Mesodermal cell (in vitro differentiated cells): ENCODE measurements around the gene CLDN14.

Experiments
- H3K27ac ChIP-seq: 2 replicates; pipeline ENCODE4 v1.7.0; 2013; ENCODE audit warnings: mild to moderate bottlenecking, low read depth, low read length, moderate library complexity; ENCODE audit not compliant: severe bottlenecking
- H3K36me3 ChIP-seq: 2 replicates; pipeline ENCODE4 v1.7.1; 2013; ENCODE audit warnings: mild to moderate bottlenecking, low read length, moderate library complexity; ENCODE audit not compliant: control insufficient read depth, insufficient read depth
- H3K4me1 ChIP-seq: one replicate; pipeline ENCODE4 v1.7.1; 2013; ENCODE audit warnings: mild to moderate bottlenecking, low read length; ENCODE audit not compliant: insufficient read depth, control insufficient read depth, poor library complexity, severe bottlenecking
- H3K4me3 ChIP-seq: 2 replicates; pipeline ENCODE4 v1.7.0; 2013; ENCODE audit warnings: low read length, control low read depth, mild to moderate bottlenecking; ENCODE audit not compliant: insufficient read depth, poor library complexity, severe bottlenecking; ENCODE audit errors: extremely low read depth
- H3K9me3 ChIP-seq: 2 replicates; pipeline ENCODE4 v1.7.1; 2013; ENCODE audit warnings: mild to moderate bottlenecking, low read length, moderate library complexity; ENCODE audit not compliant: control insufficient read depth
- WGBS, 2 experiments: methylation state at CpG; one replicate each; pipeline ENCODE4 v1.1.5; 2013; ENCODE audit warnings: missing lambda C conversion rate in 2 of 2; ENCODE audit not compliant: insufficient coverage in 2 of 2; 5-methylcytosine and 5-hydroxymethylcytosine counted together

The CLDN14 gene

GRCh38 chr21:36422279-36423098 lies 57.4 kb downstream of the CLDN14 start:
- H3K4me1 ChIP-seq, result peaks cover 23% of the 10 kb centered on the region
- no peak overlapping the region for H3K4me3 ChIP-seq
- 57 to 59% methylated on average over 22 to 25 of the region's 28 CpGs for WGBS, 2 experiments
- H3K27ac ChIP-seq, result peak overlapping the region; percentile 45
- H3K9me3 ChIP-seq, result no peaks in the 10 kb centered on the region
- H3K36me3 ChIP-seq, result peaks cover 3% of the 10 kb centered on the region

GRCh38 chr21:36420571-36421339 lies 59.2 kb downstream of the CLDN14 start:
- Histone ChIP-seq H3K4me3 (no peak overlapping the region), H3K36me3 (peaks cover 13% of the 10 kb centered on the region), H3K4me1 (peaks cover 20% of the 10 kb centered on the region), H3K9me3 (no peaks in the 10 kb centered on the region), H3K27ac (no peak overlapping the region)
- 97 to 99% methylated on average over 15 to 18 of the region's 18 CpGs for WGBS, 2 experiments

- WGBS, 2 experiments, result 22 to 30% methylated on average over 1 of the region's 8 CpGs
- Histone ChIP-seq H3K27ac (no peak overlapping the region), H3K4me1 (peaks cover 17% of the 10 kb centered on the region), H3K4me3 (no peak overlapping the region), H3K36me3 (peaks cover 14% of the 10 kb centered on the region), H3K9me3 (no peaks in the 10 kb centered on the region)
These were observed 59.9 kb downstream of the CLDN14 start for GRCh38 chr21:36419996-36420395.

GRCh38 chr21:36419241-36419640 lies 60.7 kb downstream of the CLDN14 start:
- H3K36me3 ChIP-seq, result peaks cover 19% of the 10 kb centered on the region
- peaks cover 12% of the 10 kb centered on the region for H3K4me1 ChIP-seq
- WGBS, 2 experiments, result 92 to 99% methylated on average over 10 to 13 of the region's 14 CpGs
- H3K9me3 ChIP-seq, result no peaks in the 10 kb centered on the region
- H3K4me3 ChIP-seq, result no peak overlapping the region
- H3K27ac ChIP-seq, result no peak overlapping the region

GRCh38 chr21:36415375-36415774 lies 64.5 kb downstream of the CLDN14 start:
- WGBS, 2 experiments, result 88 to 89% methylated on average over 4 to 5 of the region's 6 CpGs
- Histone ChIP-seq H3K36me3 (peaks cover 45% of the 10 kb centered on the region), H3K27ac (no peak overlapping the region), H3K4me1 (no peaks in the 10 kb centered on the region), H3K9me3 (no peaks in the 10 kb centered on the region), H3K4me3 (no peak overlapping the region)

GRCh38 chr21:36412916-36413315 lies 67.0 kb downstream of the CLDN14 start:
- peaks cover 57% of the 10 kb centered on the region for H3K36me3 ChIP-seq
- no peak overlapping the region for H3K27ac ChIP-seq
- WGBS, 2 experiments, result 87 to 94% methylated on average over 4 to 9 of the region's 11 CpGs

GRCh38 chr21:36411301-36411700 lies 68.6 kb downstream of the CLDN14 start:
- Histone ChIP-seq H3K4me1 (no peaks in the 10 kb centered on the region), H3K27ac (no peak overlapping the region), H3K4me3 (no peak overlapping the region), H3K36me3 (peaks cover 49% of the 10 kb centered on the region), H3K9me3 (no peaks in the 10 kb centered on the region)
- WGBS, 2 experiments, result 92 to 94% methylated on average over 5 to 9 of the region's 10 CpGs

More at GRCh38 chr21:36412916-36413315, 67.0 kb downstream of the CLDN14 start:
- H3K4me3 ChIP-seq, result no peak overlapping the region
- H3K4me1 ChIP-seq, result no peaks in the 10 kb centered on the region
- no peaks in the 10 kb centered on the region for H3K9me3 ChIP-seq
